HG03175 (cell line): ENCODE results near the gene CEBPG.

ENCODE experiments used
- ATAC-seq: cut with Tn5 transposase; IDR thresholded peaks from one replicate; pipeline ENCODE4 v1.9.1; 2021; ENCODE audit warnings: mild to moderate bottlenecking, moderate library complexity; ENCODE audit not compliant: unreplicated experiment

CEBPG gene

DNA sequence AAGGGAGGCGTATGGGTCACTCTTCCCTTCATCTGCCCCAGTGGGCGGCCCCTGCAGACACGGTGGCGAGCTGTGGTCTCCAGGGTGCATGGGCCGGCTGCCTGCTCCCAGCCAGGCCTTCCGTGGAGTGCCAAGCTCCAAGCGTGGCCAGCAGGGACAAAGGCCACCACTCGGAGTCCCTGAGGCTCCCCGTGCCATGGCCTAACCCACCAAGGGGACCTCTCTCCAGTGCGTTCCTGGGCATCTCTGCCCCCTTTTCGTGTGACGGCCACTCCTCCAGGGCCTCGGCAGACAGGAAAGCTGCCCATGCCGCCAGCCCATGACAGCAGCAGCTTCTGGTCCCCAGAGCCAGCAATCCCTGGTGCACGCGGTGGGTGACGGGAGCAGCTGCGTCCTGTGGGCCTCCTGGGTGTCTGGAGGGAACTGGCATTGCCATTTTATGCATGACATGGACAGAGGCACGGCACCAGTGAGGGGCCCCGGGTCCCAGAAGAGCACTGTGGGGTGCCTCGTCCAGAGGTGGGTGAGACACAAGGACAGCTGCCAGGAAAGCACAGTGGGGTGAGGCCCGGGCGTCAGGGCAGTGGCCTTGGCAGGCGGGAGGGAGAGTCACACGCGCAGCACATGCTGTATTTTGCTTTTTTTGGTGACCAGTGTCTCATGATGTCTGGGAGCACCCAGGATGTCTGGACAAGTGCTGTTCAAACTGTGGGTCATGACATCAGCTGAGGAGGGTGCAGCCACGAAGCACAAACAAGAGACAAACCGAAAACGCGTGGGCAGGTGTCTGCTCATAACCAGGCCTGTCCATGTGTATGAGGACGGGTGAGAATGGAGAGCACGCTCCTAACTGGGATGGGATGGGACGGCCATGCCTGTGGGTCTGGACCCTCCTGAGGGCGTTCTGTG, 32.3 kb downstream of the CEBPG start:
- ATAC-seq: no peak

DNA sequence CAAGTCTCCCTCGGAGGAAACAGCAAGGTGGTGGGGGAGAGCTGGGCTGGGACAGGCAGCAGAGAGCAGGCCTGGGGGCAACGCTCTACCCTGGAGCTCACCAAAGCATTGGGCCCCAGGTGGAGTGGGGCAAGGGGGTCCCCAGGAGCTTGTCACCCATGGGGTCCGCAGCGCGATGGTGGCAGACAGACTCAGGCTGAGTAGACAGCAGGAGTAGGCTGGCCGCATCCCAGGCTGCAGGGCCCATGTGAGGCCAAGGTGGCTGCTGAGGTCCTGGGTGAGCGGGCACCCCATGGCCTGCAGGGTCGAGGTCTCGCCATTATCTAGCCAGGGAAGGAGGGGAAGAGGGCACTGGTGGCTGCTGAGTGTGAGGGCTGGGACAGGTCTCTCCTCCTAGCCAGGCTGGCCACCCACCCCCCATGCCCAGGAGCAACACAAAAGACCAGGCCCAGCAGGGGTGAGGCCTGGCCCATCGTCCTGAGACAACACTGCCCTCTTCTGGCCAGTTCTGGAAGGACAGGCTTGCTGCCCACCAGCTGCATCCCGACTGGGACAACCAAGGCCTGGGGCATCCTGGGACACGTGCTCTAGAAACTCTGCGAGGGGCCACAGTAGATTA, 33.1 kb downstream of the CEBPG start:
- ATAC-seq: no peak

DNA sequence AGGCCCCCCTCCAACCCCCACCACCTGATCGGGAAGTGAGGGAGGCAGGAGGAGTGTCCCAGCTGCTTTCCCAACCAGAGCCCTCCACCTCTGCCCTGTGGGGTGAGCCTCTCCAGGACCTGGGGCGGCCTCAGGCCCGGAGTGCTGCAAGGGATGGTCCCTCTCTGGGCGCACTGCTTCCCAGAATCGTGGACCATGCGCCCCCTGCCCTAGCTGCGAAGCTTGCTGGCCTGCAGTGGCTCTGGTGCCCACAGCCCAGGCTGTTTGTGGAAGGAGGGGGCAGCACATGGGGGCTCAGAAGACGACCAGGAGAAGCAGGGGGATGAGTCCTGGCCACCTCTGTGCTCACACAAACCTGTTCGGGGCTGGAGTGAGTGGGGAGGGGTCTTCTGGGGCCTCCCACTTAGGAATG, 33.6 kb downstream of the CEBPG start:
- ATAC-seq: no peak

DNA sequence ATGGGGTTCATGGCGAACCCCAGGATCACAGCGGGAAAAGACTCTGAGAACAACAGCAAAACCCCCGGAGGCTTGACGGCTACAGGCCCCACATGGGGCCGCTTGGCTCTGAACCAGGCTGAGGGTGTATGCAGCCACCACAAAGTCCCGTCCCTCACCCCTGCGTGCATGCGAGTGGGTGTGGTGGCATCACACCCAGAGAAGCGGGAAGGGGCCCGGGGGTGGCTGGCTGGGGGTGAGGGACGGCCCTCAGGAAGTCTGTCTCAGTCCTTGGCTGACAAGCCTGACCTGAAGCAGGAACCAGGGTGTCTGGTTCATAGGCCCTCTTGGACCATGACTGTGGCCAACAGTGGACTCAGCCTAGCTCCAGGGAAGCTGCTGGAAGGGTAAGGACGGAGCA, 34.2 kb downstream of the CEBPG start:
- ATAC-seq: no peak

DNA sequence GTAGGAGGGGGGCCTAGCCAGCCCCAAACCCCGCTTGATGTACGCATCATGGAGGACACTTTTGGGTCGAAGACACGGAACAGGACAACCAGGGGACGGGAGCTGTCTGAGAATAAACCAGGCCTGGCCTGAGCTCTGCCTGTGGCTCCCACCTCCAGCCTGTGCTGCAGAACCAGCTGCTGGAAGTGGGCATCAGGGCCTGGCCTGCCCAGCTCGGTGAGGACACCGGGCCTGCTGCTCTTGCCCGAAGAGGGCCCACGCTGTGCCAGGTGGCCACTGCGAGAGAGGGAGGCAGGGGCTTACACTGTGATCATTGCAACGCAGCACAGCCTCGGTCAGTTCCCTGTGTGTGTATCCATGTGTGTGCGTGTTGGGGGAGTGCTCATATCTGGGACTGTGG, 34.6 kb downstream of the CEBPG start:
- ATAC-seq: no peak

- no peak for ATAC-seq
Observed at GRCh38 chr19:33408538-33409434, 35.3 kb downstream of the CEBPG start.

GRCh38 chr19:33409906-33410685, 36.6 kb downstream of the CEBPG start:
- ATAC-seq: no peak

DNA sequence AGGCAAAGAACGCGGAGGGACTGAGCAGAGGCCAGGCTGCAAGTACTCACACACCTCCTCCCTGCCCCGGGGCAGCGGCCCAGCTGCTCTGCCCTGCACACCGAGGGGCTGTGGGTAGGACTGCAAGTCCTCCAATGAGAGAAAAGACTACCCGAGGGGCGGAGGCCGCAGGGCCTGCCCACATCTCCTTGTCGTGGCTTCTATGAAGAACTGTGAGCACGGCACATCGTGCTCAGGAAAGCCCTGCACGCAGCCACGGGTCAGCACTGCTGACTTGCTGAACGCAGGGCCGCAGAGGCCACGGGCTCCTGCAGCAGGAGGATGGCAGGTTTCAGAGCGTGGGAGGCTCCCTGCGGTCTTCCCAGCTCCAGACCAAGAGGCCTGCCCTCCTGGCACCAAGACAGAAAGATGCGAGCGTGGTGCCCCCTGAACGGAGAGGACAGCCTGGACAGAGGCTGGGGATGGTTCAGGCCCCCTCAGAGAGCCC, 37.4 kb downstream of the CEBPG start:
- no peak for ATAC-seq

GRCh38 chr19:33411621-33412180, 38.2 kb downstream of the CEBPG start:
- ATAC-seq: no peak

DNA sequence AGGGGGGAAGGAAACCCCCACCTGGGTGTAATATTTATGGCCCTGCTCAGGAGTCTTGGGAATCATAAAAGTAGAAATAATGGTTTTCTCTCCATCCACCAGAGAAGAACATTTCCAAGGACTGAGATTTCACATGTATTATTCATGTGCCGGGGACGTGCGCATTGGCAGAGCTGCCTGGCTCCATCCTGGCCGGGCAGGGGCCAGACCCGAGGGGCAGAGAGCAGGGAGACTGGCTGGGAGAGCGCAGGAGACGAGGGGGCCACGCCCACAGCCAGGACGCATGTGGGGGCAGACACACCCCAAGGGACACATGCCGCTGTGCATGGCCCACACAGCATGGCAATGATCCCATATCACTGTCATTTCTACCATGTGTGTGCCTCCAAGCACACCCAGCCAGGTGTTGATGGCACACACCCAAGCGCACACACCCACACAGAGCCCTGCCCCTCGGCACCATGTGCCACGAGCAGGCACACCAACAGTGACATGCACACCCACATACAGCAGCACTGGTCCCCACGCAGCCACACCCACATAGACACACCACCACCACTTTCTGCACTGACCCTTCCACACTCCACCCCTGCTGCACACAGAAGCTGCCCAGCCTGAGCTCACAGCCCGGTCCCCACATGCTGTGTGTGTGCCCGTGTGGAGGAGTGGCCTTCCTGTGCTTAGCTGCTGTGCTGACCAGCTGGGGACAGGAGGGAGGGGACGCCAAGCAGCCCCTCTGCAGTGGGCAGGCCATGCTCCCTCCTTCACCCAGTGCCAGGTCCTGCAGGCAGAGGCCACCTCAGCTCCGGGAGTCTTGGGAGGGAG, 39.3 kb downstream of the CEBPG start:
- ATAC-seq: no peak

DNA sequence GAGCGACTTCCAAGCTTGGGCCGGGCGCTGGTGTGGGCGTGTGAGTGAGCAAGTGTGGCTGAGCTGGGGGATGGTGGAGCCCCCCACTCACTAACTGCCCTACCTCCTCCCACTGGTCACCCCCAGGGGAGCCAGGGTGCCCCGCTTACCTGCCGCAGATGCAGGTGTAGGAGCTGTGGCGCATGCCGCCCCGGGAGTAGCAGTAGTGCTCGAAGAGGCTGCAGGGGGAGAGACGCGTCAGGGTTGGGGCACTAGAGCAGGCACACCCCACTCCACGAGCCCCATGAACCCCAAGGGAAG, 39.9 kb downstream of the CEBPG start:
- no peak for ATAC-seq

- no peak for ATAC-seq
Observed at GRCh38 chr19:33413868-33414666, 40.6 kb downstream of the CEBPG start.

- ATAC-seq: no peak
Observed at GRCh38 chr19:33414667-33415605, 41.4 kb downstream of the CEBPG start.

DNA sequence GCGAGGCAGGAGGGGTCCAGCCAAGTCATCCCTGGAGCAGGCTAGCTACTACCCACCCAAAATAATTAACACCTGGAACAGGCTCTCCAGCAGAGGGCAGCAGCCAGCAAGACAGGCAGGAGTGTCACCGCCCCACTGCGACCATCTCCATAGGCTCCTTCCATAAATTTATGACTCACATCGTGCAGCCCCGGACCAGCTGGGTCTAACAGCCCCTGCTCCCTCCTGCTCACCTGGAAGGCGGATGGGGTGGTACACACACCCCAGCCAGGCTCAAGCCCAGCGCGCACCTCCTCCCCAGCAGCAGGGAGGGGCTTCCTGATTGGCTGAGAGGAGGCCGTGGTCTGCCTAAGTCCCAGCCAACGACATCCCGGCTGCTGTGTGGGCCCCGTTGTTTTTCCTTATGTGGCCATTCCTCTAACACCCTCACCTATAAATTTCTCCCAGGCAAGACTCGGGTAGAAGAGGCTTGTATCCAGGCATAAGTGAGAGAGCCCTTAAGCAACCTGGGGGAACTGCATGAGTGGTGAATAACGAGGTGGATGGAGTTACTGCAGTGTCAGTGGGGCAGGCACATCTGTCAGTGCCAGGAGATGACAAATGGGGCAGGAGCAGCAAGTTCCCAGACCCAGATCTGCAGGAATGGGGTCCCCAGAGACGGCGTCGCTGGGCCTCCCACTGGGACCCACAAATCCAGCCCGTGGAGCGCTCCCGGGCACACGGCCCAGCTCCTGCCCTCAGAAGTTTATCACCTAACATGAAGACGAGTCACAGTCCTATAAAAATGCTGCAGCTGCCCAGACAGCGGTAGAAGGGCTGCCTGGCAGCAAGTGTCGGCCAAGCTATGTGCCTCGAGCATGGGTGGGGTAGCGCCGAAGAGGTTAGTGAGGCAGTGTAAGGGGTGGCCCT, 43.1 kb downstream of the CEBPG start:
- ATAC-seq: no peak

DNA sequence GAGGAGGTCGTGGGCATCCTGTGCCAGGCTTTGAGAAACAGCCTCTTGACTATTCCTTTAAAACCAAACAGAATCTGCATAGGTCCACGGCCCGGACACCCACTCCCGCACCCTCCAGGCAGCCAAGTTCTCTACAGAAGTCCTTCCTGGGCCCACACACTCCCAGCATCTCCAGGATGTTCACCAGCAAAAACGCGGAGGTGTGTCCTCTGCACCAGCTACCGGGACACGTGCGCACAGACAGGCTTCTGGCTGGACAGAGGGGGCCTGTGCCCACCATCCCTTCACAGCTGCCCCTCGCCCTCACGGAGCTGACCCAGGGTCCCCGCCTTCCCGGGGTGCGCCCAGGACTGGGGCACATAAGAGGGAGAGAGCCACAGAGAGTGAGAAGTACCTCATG, 44.2 kb downstream of the CEBPG start:
- no peak for ATAC-seq

DNA sequence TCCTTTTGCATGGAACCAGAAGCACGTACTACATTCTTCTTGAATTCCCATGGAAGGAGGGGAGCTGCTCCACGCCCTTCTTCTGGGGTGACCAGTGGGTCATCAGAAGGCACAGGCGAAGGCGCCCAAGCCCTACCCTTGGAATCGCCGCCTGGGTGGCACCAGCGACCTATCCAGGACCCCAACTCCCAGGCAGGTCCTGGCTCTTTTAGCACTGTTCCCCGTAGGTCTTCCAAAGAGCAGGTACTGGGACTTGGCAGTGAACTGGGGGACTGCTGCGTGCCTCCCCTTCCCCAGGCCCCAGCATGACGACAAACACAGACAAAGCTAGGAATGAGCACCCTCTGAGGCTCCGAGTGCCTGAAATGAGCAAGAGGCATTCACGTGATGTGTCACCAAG, 45.0 kb downstream of the CEBPG start:
- ATAC-seq: no peak
